SK-N-SH (cell line): Measurements from ENCODE around the gene C16orf96. TPM values are rescaled to one million over a fixed set of nuclear protein-coding genes. Genes with fewer than 3 reads are reported as not detected.
A peak's percentile ranks its signal among the peaks of the same experiment; 100 is the strongest.

ENCODE experiments used
- CTCF ChIA-PET: fragments of 300-600, 350-600 bp; formaldehyde crosslinking; extraction: SDS; loops from one replicate; lab custom pipeline; 2021; lab: Yijun Ruan, JAX
- POLR2A ChIA-PET: fragments of 350-600 bp; sonication (Branson Sonifier 250); formaldehyde crosslinking; extraction: SDS; loops from one replicate; lab custom pipeline; 2020; ENCODE audit warnings: antibody characterized with exemption, inconsistent platforms; lab: Yijun Ruan, JAX
- DNase-seq: peaks from one replicate; pipeline ENCODE4 v3.0.0; 2012
- H2AFZ ChIP-seq: fragments of 200-600 bp; sonication (generic); 2 replicates; pipeline ENCODE4 v1.8.1; 2016; ENCODE audit warnings: antibody characterized with exemption, mild to moderate bottlenecking, low read depth
- H3F3A ChIP-seq: fragments of 200-600 bp; sonication (generic); replicated peaks from 2 replicates; pipeline ENCODE3; 2016; ENCODE audit warnings: antibody characterized with exemption, mild to moderate bottlenecking; ENCODE audit not compliant: insufficient read depth
- H3K27ac ChIP-seq, 2 experiments: fragments of 200-500 bp in 1 of 2; fragments of 200-600 bp in 1 of 2; sonication (Bioruptor generic) in 1 of 2; sonication (generic), shearing (Covaris generic) in 1 of 2; 2 replicates each; pipeline versions ENCODE4 v1.5.1 to v1.6.1; 2014 to 2016; ENCODE audit warnings: low read depth in 2 of 2, inconsistent platforms in 1 of 2, low read length in 1 of 2, mild to moderate bottlenecking in 1 of 2, mixed read lengths in 1 of 2
- H3K27me3 ChIP-seq: fragments of 200-600 bp; sonication (generic), shearing (Covaris generic); 2 replicates; pipeline ENCODE4 v1.6.1; 2016; ENCODE audit warnings: mixed run types; ENCODE audit not compliant: insufficient read depth
- H3K36me3 ChIP-seq, 2 experiments: fragments of 200-500 bp in 1 of 2; fragments of 200-600 bp in 1 of 2; sonication (Bioruptor generic) in 1 of 2; sonication (generic) in 1 of 2; replicated peaks in 1 of 2; 2 replicates each; pipeline versions ENCODE3 to v1.5.1; 2014 to 2016; ENCODE audit warnings: low read length in 1 of 2, mild to moderate bottlenecking in 1 of 2; ENCODE audit not compliant: insufficient read depth in 2 of 2, control insufficient read depth in 1 of 2
- H3K4me1 ChIP-seq, 2 experiments: fragments of 200-500 bp in 1 of 2; fragments of 200-600 bp in 1 of 2; sonication (Bioruptor generic) in 1 of 2; sonication (generic), shearing (Covaris generic) in 1 of 2; 2 replicates each; pipeline versions ENCODE4 v1.5.1 to v1.6.1; 2014 to 2016; ENCODE audit warnings: low read depth in 1 of 2, low read length in 1 of 2, mixed run types in 1 of 2; ENCODE audit not compliant: insufficient read depth in 2 of 2, control insufficient read depth in 1 of 2
- H3K4me2 ChIP-seq: fragments of 200-600 bp; sonication (generic), shearing (Covaris generic); 2 replicates; pipeline ENCODE4 v1.6.1; 2017; ENCODE audit warnings: mixed run types
- H3K4me3 ChIP-seq, 2 experiments: fragments of 200-500 bp in 1 of 2; fragments of 200-600 bp in 1 of 2; sonication (Bioruptor generic) in 1 of 2; sonication (generic), shearing (Covaris generic) in 1 of 2; 2 replicates each; pipeline versions ENCODE4 v1.5.1 to v1.8.1; 2014 to 2016; ENCODE audit warnings: low read depth in 2 of 2, inconsistent platforms in 1 of 2, low read length in 1 of 2, mild to moderate bottlenecking in 1 of 2, mixed read lengths in 1 of 2, moderate library complexity in 1 of 2
- H3K79me2 ChIP-seq: fragments of 200-600 bp; sonication (generic); 2 replicates; pipeline ENCODE4 v1.8.1; 2017; ENCODE audit warnings: mild to moderate bottlenecking; ENCODE audit not compliant: insufficient read depth
- H3K9ac ChIP-seq: fragments of 200-600 bp; sonication (generic); 2 replicates; pipeline ENCODE4 v1.6.1; 2017; ENCODE audit warnings: mixed run types
- H3K9me2 ChIP-seq: fragments of 200-600 bp; sonication (generic); 2 replicates; pipeline ENCODE4 v1.6.1; 2017; ENCODE audit warnings: mixed run types
- H3K9me3 ChIP-seq: fragments of 200-600 bp; sonication (generic); 2 replicates; pipeline ENCODE4 v1.6.1; 2017; ENCODE audit warnings: mixed run types, mild to moderate bottlenecking, moderate library complexity
- H4K20me1 ChIP-seq: fragments of 200-600 bp; sonication (generic); 2 replicates; pipeline ENCODE4 v1.6.1; 2017; ENCODE audit warnings: mild to moderate bottlenecking, mixed run types; ENCODE audit not compliant: insufficient read depth
- EP300 ChIP-seq, 2 experiments: IDR thresholded peaks; 2 replicates each; pipeline versions ENCODE4 v1.4.0 to v1.6.1; 2012; ENCODE audit warnings: borderline replicate concordance in 1 of 2, low read depth in 1 of 2, low read length in 1 of 2
- EZH2phosphoT487 ChIP-seq: fragments of 200-600 bp; sonication (generic); IDR thresholded peaks from 2 replicates; pipeline ENCODE4 v1.6.1; 2017; ENCODE audit warnings: low read depth, mixed run types, mild to moderate bottlenecking, antibody characterized with exemption, moderate library complexity, borderline replicate concordance
- FOXJ3 ChIP-seq: sonication (generic); formaldehyde crosslinking; IDR thresholded peaks from 2 replicates; pipeline ENCODE4 v1.5.1; 2020; ENCODE audit warnings: mild to moderate bottlenecking, missing genetic modification reagents
- GABPA ChIP-seq: IDR thresholded peaks from 2 replicates; pipeline ENCODE4 v1.4.0; 2012; ENCODE audit warnings: low read depth, mild to moderate bottlenecking
- MEF2A ChIP-seq: IDR thresholded peaks from 2 replicates; pipeline ENCODE4 v1.4.0; 2012; ENCODE audit warnings: low read depth, borderline replicate concordance
- POLR2AphosphoS5 ChIP-seq: IDR thresholded peaks from 2 replicates; pipeline ENCODE4 v1.6.1; 2012; ENCODE audit warnings: low read depth, low read length
- REST ChIP-seq: IDR thresholded peaks from 2 replicates; pipeline ENCODE4 v1.6.1; 2012; ENCODE audit warnings: mild to moderate bottlenecking, low read depth, low read length, moderate library complexity
- TAF1 ChIP-seq: IDR thresholded peaks from 2 replicates; pipeline ENCODE4 v1.6.1; 2012; ENCODE audit warnings: low read depth, mild to moderate bottlenecking, low read length, moderate library complexity, borderline replicate concordance
- TEAD4 ChIP-seq: IDR thresholded peaks from 2 replicates; pipeline ENCODE4 v1.4.0; 2012; ENCODE audit warnings: mild to moderate bottlenecking, borderline replicate concordance; ENCODE audit not compliant: insufficient read depth
- YY1 ChIP-seq: IDR thresholded peaks from 2 replicates; pipeline ENCODE4 v1.4.0; 2012; ENCODE audit warnings: low read depth, mild to moderate bottlenecking
- ZBTB33 ChIP-seq: IDR thresholded peaks from 2 replicates; pipeline ENCODE4 v1.4.0; 2012; ENCODE audit warnings: low read depth, borderline replicate concordance
- WGBS: methylation state at CpG from one replicate; pipeline ENCODE4 v1.1.6; 2017; ENCODE audit warnings: low lambda C conversion rate; 5-methylcytosine and 5-hydroxymethylcytosine counted together
- polyA plus RNA-seq, 3 experiments: library from polyadenylated mRNA; depleted of rRNA; stranded (reverse); fragments of >200 nt; gene quantifications; 2 replicates each; pipeline ENCODE4 v1.2.3, GENCODE V29; 2012

The C16orf96 gene
- polyA plus RNA-seq, 1 of the 3 experiments (the other 2 are of a cell fraction) = 0.05 TPM

GRCh38 chr16:4604401-4604800 is 48.3 kb downstream of the C16orf96 start:
- Histone ChIP-seq H4K20me1 (peaks cover 4% of the 10 kb centered on the region; the same call in 1 of the 2 replicates), H3K27me3 (no peaks in the 10 kb centered on the region), H3K9me3 (no peaks in the 10 kb centered on the region), H3K4me3 (no peak overlapping the region), H3K27ac (no peak overlapping the region), H3K9ac (no peak overlapping the region), H3K4me2 (no peak overlapping the region), H3F3A (no peaks in the 10 kb centered on the region), H3K79me2 (no peaks in the 10 kb centered on the region), H3K4me1 (peaks cover 0 to 2% of the 10 kb centered on the region in 2 experiments; a peak in 1 of 4 replicates), H3K9me2 (no peaks in the 10 kb centered on the region), H2AFZ (no peak overlapping the region), H3K36me3 (peaks cover 0 to 13% of the 10 kb centered on the region in 2 experiments)
- ChIA-PET CTCF (no interaction called here), POLR2A (no interaction called here)
- peak; percentile 35 for DNase-seq
- TF ChIP-seq EP300 (IDR thresholded peaks at IDR 0.05; ENCODE audit: borderline replicate concordance in 1 of 2, low read depth in 1 of 2, low read length in 1 of 2) = no peak
- no peak for TF ChIP-seq POLR2AphosphoS5
- TF ChIP-seq YY1 = no peak
- TF ChIP-seq GABPA = no peak
- 83% methylated on average over 13 of the region's 15 CpGs for WGBS

GRCh38 chr16:4606354-4606753 is 50.2 kb downstream of the C16orf96 start:
- no peak overlapping the region for H3K9ac ChIP-seq
- POLR2A ChIA-PET = no interaction called here
- H3K36me3 ChIP-seq = peaks cover 0 to 16% of the 10 kb centered on the region in 2 experiments
- WGBS = 76% methylated on average over 8 of the region's 9 CpGs
- TF ChIP-seq REST = no peak
- TF ChIP-seq MEF2A = no peak
- no peak for TF ChIP-seq GABPA
- no peak for TF ChIP-seq TEAD4
- TF ChIP-seq FOXJ3 (CRISPR knock-in tag) = no peak
- TF ChIP-seq ZBTB33 = no peak
- TF ChIP-seq TAF1 = no peak
- no peak for TF ChIP-seq POLR2AphosphoS5
- TF ChIP-seq EZH2phosphoT487 = no peak
- no peaks in the 10 kb centered on the region for H3K27me3 ChIP-seq
- H3K9me2 ChIP-seq = no peaks in the 10 kb centered on the region
- no peak overlapping the region for H3K4me3 ChIP-seq
- H3K27ac ChIP-seq = no peak overlapping the region
- DNase-seq = no peak
- peaks cover 14% of the 10 kb centered on the region for H4K20me1 ChIP-seq
- H3K4me1 ChIP-seq = peaks cover 0 to under 1% of the 10 kb centered on the region in 2 experiments; a peak in 1 of 4 replicates
- no peak overlapping the region for H3K4me2 ChIP-seq
- H3K9me3 ChIP-seq = no peaks in the 10 kb centered on the region
- H3F3A ChIP-seq = no peaks in the 10 kb centered on the region
- H3K79me2 ChIP-seq = peaks cover 9% of the 10 kb centered on the region; the same call in 1 of the 2 replicates
- CTCF ChIA-PET = interaction anchor here (1.4 kb wide), 1 partner anchor 14 kb away, joined by 3 read pairs; no protein-coding TSS in a partner anchor
- H2AFZ ChIP-seq = no peak overlapping the region
